Measurements from ENCODE around the gene SLC51B.
"Not testable (repeated sequence)": the region's sequence is repeated elsewhere in the genome, so short reads cannot be mapped to it uniquely, and the experiment has no call there.

Gene SLC51B

GRCh38 chr15:65066001-65066634 is 20.9 kb downstream of the SLC51B start:
- no peak for DNase-seq (ENCODE audit: low spot score)

DNA sequence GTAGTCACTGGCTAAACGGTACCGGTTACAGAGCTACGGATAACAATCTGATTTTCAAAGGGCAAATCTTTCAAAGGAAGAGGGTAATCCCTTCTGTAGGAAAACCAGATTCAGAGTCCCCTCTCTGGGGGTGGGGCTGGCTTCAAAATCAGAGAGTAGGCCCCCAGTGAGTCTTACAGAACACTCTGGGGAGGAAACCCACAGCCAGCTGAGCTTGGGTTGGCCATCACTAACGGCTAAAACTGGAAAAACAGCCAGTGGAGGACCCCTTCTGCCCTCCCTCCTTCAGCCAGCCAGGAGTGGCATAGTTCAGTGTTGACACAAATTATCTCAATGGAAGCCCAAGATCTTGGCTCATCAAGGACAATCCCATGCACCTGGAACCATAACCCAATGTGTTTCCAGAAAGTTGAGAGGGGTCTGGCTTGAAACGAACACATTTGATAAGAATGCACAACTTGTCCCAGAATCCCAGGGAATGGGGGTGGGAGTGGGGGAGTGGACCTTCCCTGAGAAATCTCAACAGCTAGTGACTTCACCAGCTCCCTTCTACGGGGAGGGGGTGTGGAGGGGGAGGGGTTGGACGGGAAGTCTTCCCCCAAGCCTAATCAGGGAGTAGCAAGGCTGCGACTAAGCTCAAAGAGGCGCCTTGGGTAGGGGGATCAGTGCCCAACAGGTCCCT is 21.6 kb downstream of the SLC51B start:
- DNase-seq (ENCODE audit: low spot score), result no peak

DNA sequence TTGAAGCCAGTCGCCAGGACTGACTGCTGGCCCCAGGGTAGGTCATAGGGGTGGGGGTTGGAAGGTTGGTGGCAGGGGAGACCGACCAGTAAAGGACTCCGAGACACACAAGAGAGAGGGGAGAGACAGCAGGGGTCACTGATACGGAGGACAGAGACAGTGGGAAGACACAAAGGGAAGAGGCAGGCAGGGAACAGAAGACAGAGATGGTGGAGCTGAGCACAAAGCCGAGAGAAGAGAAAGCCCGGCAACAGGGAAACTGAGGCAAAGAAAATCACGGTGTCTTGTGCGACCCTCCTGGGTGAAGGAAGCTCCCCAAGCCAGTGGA is 22.1 kb downstream of the SLC51B start:
- no peak for DNase-seq (ENCODE audit: low spot score)

GRCh38 chr15:65067645-65068402 is 22.6 kb downstream of the SLC51B start, which contains the start of gene RASL12:
TSS of gene RASL12 (minus strand) at chr15:65067991. CDS start at chr15:65067835, 156 bp downstream.
- DNase-seq (ENCODE audit: low spot score), result peak; percentile 79

- no peak for DNase-seq (ENCODE audit: low spot score)
Measured at GRCh38 chr15:65068403-65068788, 23.2 kb downstream of the SLC51B start.

GRCh38 chr15:65069179-65069578 is 24.0 kb downstream of the SLC51B start:
- DNase-seq (ENCODE audit: low spot score), result no peak

- no peak for DNase-seq (ENCODE audit: low spot score)
Measured at GRCh38 chr15:65069779-65070546, 24.8 kb downstream of the SLC51B start.

DNA sequence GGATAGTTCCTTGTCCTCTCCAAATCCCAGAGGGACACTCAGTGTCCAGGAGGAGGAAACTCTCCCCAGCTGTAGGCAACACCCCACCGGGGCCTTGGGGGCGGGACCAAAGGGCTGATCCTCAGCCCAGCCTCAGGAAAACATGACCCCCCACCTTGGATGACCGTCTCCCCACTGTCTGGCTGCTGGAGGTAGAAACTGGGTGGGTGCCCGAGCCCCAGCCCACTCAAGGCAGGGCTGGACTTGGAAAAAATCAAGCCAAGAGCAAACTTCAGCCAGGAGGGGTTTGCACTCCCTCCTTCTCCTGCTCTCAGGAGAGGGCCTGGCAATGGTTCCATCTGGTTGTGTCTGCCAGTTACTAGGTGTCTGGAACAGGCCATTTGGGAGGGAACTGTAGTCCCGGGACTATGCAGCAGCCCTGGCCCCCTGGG is 26.2 kb downstream of the SLC51B start:
- no peak for DNase-seq (ENCODE audit: low spot score)

GRCh38 chr15:65072027-65072426 is 26.8 kb downstream of the SLC51B start:
- no peak for DNase-seq (ENCODE audit: low spot score)

GRCh38 chr15:65072617-65073016 is 27.4 kb downstream of the SLC51B start:
- no peak for DNase-seq (ENCODE audit: low spot score)

DNA sequence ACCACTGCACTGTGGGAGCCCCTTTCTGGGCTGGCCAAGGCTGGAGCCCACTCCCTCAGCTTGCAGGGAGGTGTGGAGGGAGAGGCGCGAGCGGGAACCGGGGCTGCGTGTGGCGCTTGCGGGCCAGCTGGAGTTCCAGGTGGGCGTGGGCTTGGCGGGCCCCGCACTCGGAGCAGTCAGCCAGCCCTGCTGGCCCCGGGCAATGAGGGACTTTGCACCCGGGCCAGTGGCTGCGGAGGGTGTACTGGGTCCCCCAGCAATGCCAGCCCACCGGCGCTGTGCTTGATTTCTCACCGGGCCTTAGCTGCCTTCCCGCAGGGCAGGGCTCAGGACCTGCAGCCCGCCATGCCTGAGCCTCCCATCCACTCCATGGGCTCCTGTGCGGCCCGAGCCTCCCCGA is 29.8 kb downstream of the SLC51B start:
- DNase-seq (ENCODE audit: low spot score), result not testable (repeated sequence)

DNA sequence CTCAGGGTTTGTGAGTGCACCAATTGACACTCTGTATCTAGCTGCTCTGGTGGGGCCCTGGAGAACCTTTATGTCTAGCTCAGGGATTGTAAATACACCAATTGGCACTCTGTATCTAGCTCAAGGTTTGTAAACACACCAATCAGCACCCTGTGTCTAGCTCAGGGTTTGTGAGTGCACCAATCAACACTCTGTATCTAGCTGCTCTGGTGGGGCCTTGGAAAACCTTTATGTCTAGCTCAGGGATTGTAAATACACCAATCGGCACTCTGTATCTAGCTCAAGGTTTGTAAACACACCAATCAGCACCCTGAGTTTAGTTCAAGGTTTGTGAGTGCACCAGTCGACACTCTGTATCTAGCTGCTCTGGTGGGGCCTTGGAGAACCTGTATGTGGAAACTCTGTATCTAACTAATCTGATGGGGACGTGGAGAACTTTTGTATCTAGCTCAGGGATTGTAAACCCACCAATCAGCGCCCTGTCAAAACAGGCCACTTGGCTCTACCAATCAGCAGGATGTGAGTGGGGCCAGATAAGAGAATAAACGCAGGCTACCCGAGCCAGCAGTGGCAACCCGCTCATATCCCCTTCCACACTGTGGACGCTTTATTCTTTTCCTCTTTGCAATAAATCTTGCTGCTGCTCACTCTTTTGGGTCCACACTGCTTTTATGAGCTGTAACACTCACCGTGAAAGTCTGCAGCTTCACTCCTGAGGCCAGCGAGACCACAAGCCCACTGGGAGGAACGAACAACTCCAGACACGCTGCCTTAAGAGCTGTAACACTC is 30.6 kb downstream of the SLC51B start:
- DNase-seq (ENCODE audit: low spot score), result not testable (repeated sequence)

DNA sequence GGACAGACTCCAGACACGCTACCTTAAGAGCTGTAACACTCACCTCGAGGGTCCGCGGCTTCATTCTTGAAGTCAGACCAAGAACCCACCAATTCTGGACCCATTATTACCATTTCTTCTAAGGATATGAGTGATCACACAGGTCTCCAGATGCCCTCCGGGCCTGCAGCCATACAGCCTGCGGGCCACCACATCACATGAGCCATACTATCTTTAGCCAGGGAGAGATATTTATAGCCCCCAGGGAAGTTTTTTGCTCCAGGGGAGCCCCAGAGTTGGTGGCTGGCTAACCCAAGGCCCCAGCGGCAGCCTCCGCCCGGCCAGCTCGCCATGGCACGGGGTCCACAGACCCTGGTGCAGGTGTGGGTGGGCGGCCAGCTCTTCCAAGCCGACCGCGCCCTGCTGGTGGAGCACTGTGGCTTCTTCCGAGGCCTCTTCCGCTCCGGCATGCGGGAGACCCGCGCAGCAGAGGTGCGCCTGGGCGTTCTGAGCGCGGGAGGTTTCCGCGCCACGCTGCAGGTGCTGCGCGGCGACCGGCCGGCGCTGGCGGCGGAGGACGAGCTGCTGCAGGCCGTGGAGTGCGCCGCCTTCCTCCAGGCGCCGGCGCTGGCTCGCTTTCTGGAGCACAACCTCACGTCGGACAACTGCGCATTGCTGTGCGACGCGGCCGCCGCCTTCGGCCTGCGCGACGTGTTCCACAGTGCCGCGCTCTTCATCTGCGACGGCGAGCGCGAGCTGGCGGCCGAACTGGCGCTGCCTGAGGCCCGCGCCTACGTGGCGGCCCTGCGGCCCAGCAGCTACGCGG is 31.5 kb downstream of the SLC51B start, which contains the start of gene KBTBD13:
TSS of gene KBTBD13 (plus strand) at position 261 of the 805 bp plus-strand sequence. CDS start at position 331, 70 bp downstream.
- no peak for DNase-seq (ENCODE audit: low spot score)

GRCh38 chr15:65077291-65077980 is 32.2 kb downstream of the SLC51B start:
- no peak for DNase-seq (ENCODE audit: low spot score)

DNA sequence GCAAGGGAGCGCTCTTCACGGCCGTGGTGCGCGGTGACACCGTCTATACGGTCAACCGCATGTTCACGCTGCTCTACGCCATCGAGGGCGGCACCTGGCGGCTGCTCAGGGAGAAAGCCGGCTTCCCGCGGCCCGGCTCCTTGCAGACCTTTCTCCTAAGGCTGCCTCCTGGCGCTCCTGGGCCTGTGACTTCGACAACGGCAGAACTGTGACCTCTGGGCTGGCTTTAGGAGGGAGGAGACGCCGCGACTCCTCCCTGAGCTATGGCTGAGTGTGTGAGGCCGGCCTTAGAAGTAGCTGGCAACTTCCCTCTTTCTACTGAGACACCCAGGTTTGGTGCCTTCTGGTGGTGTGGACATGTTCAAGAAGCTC is 32.8 kb downstream of the SLC51B start:
- no peak for DNase-seq (ENCODE audit: low spot score)

DNA sequence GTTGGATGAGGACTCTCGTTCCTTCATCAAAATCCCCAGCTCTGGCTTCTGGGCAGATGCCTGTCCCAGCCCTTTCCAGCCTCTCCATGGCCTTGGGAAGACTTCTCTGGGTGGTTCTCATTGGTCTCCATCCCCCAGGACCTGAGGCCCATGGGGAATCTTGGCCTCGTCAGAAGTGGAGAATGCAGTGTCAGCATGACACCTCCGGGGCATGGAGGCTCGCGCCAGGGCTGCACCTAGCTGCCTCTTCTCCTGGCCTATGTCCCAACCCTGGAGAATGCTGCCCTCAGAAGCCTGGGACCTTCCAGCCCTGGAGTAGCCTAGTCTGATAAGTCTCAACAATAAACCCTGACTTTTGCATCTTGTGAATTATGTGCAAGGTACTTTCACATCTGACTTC is 34.4 kb downstream of the SLC51B start:
- no peak for DNase-seq (ENCODE audit: low spot score)

DNA sequence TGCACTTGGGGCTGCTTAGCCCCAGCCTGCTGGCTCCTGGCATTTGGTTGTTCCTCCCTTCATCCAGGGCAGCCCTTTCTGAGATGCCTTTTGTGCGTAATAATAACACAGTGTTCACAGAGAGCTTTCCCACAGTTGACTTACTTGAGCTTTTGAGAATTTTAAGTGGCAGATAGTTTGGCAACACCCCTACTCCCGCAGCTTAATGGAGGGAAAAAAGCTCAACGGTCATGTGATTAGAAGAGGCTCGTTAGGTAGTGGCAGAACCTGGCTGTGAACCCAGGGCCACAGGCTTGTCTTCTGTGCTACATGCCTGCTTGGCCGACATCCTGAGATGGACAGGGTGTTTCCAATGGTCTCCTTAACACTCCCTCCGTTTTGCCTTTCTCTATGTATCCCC is 36.1 kb downstream of the SLC51B start:
- DNase-seq (ENCODE audit: low spot score), result no peak

- DNase-seq (ENCODE audit: low spot score), result no peak
Measured at GRCh38 chr15:65081758-65082157, 36.6 kb downstream of the SLC51B start.

- DNase-seq (ENCODE audit: low spot score), result no peak
Measured at GRCh38 chr15:65082303-65082953, 37.2 kb downstream of the SLC51B start.

Measured in HuH-7 (cell line).